Ishikawa (cell line): Measurements from ENCODE around the gene ATP11A.

Experiments
- EP300 ChIP-seq: IDR thresholded peaks from 2 replicates; pipeline ENCODE4 v1.6.1; 2012; ENCODE audit warnings: borderline replicate concordance
- TF ChIP-seq, protein P1 (sequence below): IDR thresholded peaks from 2 replicates; pipeline ENCODE4 v1.6.1; 2012

DNA sequence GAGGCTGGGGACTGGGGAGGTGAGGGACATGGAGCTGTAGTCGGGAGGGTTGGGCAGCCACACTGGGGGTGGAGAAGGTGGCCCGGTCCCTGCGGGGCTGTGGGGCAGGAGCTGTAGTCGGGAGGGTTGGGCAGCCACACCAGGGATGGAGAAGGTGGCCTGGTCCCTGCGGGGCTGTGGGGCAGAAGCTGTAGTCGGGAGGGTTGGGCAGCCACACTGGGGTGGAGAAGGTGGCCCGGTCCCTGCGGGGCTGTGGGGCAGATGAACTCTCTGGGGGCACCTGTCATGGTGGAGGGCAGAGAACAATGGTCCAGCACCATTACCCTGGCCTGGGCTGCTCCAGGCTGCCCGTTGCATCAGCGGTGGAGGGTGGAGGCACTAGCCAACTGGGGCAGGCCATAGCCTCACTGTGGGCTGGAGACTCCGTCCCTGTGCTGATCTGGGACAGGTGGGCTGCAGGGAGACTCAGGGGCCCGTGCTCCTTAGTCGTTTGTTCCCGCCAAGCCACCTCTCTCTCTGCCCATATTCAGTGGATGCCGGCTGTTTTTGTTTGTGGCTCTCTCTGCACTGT is 51.4 kb downstream of the ATP11A start:
- TF ChIP-seq EP300, result no peak
- TF ChIP-seq, protein P1, sequence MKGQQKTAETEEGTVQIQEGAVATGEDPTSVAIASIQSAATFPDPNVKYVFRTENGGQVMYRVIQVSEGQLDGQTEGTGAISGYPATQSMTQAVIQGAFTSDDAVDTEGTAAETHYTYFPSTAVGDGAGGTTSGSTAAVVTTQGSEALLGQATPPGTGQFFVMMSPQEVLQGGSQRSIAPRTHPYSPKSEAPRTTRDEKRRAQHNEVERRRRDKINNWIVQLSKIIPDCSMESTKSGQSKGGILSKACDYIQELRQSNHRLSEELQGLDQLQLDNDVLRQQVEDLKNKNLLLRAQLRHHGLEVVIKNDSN, result no peak
